Hematopoietic multipotent progenitor cell treated with erythropoietin and hydrocortisone succinate and interleukin-3 and kit ligand, for 15 days (in vitro differentiated cells): ENCODE measurements around the gene SLCO3A1.

Experiments used
- DNase-seq: peaks from one replicate; pipeline ENCODE4 v3.0.0-alpha.2; 2015; ENCODE audit warnings: low spot score

The SLCO3A1 gene

DNA sequence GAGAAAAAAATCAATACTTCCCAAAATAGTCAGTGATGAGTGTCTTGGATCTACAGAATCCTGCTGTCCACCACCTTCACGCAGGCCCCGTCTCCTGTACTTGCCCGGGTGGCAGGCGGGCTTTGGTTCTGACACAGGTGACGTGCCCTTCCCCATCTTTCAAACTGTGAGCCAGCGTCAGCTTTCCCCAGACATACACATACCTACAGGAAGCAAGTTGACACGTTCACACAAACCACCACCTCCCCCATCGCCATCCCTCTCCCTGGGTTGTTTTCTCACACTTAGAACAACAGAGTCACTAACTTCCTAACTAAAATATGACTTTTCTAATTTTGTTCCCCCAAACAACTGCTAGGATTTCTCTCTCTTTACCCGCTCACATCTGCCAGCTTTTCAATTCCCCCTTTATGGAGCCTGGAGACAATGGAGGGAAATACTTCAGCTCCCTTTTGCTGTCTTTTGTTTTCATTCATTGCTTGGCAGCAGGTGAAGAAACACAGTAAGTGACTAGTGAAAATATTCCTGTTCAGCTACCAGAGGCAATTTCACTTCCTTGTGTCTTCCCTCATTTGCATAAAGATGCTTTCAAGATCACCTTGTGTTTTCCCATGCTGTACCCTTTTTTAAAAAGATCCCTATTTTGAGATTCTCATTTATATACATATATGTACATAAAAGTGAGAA is 248.3 kb downstream of the SLCO3A1 start:
- DNase-seq, result no peak

DNA sequence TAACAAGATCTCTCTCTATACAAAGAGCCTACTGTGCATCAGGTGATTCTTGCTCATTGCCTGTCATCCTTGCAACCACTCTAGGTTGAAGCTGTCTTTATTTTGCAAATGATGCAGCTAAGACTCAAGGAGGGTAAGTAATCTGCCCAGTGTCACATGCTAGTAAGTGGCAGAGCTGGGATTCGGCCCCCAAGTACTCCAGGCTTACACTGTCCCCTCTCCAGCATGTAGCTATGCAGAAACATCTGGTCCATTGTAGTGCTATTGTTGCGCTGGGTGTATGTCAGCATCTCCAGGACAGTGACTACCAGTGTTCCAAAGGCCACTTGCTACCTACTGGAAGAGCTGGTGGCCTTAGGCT is 248.9 kb downstream of the SLCO3A1 start:
- DNase-seq, result no peak

DNA sequence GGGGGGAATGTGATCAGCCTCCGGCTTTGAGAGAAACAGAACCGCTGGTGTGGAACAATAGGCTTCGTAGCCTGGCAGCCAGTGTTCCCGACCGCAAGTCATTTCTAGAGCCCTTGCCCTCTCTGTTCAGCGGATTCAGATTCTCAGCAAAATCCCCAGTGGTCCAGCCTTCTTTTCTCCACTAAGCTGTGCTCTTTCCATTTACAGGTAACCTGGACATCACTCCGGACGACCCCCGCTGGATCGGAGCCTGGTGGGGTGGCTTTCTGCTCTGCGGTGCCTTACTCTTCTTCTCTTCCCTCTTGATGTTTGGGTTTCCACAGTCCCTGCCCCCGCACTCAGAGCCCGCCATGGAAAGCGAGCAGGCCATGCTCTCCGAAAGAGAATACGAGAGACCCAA is 250.6 kb downstream of the SLCO3A1 start:
- DNase-seq, result no peak

DNA sequence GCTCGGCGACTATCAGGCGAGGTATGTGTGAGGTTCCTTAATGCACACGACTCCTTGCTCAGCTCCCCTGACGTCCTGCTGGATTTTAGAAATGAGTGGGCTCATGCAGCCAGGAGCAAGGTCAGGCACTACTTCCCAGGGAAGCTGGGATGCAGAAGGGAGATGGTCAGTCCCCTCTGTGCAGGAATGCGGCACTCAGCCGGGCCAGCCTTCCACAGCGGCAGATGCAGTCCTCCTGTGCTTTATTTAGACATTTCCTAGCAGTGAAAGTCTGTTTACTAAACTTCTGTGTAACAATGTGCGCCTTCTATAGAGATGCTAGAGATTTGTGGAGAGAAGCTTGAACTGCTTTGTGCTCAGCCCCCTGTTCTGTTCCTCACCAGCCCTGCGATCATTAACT is 252.1 kb downstream of the SLCO3A1 start:
- DNase-seq, result no peak

DNA sequence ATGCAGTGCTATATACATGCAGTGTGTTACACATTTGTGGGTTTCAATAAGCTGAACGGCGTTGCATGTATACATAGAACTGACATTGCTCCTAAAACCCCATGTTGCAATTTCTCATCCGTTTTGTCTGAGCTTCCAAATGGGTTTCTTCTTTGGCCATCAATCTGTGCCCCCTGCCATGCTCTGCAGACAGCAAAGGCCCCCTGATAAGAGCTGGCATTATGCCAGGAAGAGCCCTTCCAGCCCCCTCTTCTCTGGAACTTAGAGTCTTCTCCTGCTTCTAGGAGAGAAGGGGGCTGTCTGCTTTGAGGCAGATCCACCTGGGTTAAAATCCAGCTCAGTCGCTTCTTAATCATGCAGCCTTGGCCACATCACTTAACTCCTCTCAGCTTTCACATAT is 254.0 kb downstream of the SLCO3A1 start:
- no peak for DNase-seq

DNA sequence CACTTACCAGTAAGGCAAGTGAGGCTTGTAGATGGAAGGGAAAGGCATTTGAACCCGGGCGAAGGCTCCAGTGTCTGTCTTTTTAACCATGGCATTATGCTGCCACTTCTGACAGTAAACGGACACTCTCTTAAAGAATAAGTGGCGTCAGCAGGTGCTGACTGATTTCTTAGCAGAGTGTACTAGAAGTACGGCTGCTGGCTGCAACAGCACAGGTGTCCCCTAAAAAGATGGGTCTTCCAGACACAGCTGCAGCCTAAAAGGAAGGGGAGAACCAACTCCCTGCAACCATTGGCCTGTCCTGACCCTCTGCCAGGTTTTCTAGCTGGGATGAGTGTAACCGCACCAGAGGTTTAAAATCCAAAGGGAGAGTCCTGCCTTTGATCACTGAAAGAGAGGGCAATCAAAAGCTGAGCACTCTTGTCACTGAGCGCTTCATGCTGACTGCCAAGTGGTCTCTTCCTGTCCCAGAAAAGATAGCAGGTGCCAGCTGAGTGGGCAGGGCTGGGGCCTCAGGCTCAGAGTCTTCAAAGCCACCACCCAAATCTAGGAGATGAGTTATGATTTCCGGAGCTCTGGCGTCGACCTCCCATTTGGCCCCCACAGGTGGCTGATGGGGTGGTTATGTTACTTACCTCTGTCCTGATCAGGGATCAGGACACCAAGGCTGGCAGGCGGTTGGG is 255.8 kb downstream of the SLCO3A1 start:
- no peak for DNase-seq

DNA sequence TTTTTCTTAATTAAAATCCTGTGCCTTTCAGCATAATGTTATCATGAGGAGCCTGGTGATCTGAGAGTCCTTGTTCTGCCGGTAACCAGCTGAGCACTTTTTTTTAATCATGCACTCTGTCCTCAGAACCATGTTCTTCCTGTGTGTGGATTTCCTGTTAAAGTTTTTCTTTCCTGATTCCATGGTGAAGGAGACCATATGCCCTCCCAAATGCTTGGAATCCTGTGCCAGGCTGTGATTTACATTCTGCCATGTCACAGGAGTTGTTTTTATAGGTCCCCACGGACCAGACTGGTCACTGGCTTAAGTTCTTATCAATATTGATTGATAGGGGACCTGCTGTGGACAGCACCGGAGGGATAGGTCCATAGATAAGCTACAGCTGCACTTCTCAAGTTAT is 257.8 kb downstream of the SLCO3A1 start:
- no peak for DNase-seq

DNA sequence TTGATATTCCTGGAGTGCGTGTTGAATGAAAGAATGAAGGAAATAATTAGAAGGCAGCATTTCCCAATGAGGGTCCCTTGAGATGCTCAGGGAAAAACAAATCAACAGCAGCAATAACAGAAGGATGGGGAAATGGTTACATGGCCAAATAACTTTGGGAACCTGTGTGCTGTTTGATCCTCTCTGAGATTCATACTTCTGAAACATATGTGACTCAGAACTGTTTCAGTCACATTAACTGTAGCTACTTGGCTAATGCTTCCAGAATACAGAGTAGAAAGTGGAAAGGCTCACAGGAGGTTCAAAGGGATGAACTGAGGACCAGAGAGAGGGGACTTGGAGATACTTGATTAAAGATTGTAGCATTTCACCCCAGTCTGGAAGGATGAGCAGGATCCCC is 258.2 kb downstream of the SLCO3A1 start:
- no peak for DNase-seq

DNA sequence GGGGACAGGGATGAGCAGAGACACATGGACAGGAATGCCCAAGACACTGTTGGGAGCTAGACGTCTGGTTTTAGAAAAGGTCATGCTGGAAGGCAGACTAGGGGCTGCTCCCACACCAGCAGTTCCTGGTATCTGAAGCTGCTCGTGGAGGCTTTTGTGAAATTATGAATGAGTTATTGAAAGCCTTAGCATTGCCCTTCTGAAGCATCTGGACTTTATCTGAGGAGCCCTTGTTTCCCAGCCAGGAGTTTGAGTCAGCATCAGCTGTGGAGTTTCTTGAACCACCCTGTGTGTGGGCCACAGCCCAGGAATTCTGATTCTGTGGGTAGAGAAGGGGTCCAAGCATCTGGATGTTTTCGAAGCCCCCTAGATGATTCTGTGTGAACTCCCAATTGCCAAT is 258.7 kb downstream of the SLCO3A1 start:
- no peak for DNase-seq

DNA sequence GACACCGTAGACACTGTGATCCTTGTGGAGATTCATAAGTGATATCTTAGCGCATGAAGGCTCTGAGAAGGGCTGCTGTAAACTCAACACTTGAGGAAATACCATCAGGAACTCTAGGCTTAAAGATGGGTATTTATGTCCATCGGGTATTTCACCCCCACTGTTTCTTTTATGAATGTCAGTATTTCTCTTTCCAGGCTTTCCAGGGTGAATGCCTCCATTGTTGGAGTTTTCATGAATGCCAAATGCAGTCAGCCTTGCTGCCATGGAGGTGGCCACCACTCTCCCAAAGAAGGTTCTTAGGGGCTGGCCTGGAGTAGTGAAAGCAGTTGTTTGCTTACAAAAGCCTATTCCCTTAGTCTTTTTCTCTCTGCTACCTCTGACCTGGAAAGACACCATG is 259.2 kb downstream of the SLCO3A1 start:
- no peak for DNase-seq

DNA sequence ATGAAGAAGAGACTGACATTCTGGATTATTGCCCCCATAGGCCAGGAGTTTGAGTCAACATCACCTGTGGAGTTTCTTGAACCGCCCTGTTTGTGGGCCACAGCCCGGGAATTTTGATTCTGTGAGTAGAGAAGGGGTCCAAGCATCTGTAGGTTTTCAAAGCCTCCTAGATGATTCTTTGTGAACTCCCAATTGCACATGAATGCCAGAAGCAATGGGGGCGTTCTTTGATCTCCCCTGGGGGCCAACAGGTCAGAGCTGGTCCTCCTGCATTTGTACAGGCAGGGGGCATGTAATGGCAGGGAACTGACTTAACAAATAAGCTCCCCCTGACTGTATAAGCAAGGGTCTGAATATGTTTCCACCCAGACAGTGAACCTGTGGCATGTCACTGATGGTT is 260.3 kb downstream of the SLCO3A1 start:
- no peak for DNase-seq

DNA sequence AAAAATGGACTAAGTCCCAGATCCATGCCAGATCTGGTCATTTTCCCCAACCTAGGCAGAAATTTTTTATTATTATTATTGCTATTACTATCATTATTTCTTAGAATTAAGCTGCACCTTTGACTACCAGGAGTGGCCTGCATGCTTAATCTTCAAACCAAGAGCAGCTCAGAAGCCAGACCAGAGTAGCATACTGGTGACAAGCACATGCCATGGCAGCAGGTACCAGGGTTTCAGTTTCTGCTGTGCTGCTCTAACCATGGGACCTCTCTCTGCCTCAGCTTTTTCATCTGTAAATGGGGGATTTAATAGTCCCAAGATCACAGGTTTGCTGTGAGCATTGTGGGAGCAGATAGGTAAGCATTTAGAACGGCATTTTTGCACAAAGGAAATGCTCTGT is 262.3 kb downstream of the SLCO3A1 start:
- DNase-seq, result no peak

DNA sequence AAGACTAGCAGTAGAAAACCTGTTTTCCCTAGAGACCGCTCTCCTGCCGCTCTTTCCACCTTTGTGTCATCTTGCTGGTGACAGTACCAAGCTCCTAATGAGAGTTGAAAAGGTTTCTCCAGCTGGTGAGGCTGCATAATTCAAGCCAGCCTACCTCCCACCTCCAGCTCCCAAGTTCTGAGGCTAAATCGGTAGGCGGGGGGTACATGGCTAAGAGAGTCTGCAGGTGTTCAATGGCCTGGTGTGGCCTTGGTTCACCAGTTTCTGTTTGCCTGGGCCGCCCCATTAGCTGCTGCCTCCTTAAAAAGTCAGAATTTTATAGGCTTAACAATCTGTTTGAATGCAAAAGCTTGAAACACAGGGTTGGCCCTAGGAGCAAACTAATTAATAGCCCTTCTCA is 262.8 kb downstream of the SLCO3A1 start:
- DNase-seq, result no peak

DNA sequence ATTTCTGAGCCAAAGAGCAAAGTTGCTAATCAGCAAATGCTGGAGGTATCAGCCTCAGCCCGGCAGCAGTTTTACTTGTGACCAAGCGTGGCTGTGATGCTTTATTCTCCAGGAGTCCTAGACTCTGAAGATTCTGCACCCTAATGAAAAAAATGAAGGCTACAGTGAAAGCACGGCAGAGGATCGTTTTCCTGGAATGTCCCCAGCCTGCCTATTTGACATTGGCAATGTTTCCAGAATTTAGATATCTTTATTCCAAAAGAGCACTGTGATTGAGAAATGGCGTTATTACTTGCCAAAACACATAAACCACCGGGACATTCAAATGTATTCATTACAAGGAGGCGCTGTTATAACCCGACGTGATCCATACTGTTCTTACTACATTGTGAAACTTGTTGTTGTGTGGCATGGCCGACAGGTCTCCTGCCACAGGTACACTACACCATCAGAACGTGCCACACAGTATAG is 263.8 kb downstream of the SLCO3A1 start:
- no peak for DNase-seq

DNA sequence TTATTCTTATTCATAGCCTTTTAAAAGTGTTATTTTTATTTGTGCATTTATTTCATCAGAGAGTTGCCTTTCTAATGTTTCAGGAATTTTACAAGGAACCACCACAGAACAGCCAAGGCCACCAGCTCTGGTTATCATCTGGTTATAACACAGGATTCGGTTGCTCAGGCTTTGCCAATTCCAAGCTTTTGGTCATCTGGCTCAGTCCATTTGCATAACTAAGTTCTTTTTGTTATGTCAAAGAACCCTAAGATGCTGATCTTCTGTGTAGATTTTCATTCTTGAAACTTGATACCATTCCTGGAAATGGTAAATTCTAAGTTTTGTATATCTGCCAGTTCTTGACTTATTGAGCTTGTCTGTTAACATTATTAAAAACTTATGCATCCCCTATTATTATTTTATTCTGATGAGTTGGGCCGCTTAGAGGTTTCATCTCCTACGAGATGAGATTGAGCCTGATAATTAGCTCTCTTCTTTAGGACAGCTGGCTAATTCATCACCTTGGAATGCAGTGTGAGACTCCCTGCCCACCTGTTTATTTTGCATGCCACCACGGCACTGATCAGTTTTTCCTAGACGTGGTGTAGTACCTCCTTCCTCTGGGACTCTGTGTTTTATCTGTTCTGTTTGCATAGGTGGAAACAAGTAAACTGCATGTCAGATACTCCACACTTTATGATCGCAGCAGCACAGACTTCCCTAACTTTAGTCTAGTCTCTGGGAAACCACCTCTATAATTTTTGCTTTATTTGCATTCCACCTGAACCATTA is 264.8 kb downstream of the SLCO3A1 start:
- no peak for DNase-seq

DNA sequence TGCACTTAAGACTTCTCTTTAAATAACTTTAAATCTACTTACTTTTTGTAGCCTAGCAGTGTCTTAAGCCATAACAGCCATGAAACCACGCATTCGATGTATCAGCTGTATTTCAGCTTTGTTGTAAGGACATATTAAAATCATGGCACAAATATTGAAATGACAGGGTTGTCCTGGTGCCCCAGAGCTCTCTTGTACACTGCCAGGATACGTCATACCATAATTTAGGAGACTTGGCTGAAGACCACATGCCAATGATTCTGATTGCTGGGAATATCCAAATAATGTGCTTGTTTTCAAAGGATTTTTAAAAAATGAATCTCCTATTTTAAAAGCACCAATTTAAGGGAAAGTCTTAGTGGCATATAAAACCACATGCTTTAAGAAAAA is 265.4 kb downstream of the SLCO3A1 start:
- no peak for DNase-seq

DNA sequence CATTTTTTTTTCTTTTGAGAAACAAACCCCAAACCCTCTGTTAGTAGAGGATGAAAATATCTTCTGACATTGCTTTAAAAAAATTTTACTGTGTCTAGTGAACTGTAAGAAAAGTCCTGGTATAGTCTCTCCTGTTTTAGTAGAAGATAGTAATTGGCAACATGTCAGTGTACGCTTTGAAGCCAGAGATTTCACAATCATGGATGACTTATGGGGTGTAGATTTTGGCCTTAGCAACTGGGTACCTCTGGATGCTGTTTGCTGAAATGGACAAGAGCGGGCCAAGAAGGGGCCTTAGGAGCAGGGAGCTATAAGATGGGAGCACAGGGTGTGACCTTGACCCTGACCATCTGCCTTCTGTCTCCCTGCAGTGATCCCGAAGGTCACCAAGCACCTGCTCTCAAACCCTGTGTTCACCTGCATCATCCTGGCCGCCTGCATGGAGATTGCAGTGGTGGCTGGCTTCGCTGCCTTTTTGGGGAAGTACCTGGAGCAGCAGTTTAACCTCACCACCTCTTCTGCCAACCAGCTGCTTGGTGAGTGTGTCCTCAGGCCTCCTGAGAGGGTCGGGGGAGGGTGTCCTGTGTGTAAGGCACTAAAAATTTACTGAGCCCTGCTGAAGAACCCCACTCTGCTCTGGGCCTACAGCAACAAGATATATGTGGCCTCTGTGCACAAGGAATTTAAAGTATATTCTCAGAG is 266.7 kb downstream of the SLCO3A1 start:
- no peak for DNase-seq

DNA sequence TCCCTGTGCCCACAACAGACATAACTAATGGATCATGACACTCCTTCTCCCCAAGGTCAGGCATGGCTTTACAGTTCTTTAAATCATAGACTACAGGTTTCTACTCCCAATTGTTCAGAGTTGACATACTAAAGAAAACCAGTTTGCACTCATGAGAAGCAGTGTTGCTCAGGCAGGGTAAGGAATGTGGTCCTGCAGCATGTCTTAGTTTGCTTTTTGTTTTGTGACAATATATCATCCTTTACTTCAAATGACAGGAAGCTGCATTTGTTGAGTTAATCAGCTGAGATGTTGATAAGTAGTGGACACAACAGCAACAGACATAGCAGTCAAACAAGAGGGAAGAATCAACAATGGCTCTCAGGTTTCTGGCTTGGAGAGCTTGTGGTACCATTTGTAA is 267.5 kb downstream of the SLCO3A1 start:
- no peak for DNase-seq

DNA sequence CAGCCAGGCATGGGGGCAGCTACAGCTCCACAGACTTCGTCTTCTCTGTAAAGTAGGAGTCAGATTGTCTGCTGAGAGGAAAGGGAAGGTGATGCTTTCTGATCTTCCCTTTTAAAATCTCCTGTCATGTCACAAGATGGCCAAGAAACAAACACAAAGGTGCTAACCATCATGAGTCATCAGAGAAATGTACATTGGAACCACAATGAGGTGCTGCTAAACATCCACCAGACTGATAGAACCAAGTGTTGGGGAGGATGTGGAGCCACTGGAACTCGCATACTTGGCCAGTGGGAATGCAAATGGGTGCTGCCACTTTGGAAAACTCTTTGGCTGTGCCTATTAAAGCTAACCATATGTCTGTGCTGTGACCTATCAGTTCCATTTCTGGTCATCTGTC is 268.8 kb downstream of the SLCO3A1 start:
- DNase-seq, result no peak

DNA sequence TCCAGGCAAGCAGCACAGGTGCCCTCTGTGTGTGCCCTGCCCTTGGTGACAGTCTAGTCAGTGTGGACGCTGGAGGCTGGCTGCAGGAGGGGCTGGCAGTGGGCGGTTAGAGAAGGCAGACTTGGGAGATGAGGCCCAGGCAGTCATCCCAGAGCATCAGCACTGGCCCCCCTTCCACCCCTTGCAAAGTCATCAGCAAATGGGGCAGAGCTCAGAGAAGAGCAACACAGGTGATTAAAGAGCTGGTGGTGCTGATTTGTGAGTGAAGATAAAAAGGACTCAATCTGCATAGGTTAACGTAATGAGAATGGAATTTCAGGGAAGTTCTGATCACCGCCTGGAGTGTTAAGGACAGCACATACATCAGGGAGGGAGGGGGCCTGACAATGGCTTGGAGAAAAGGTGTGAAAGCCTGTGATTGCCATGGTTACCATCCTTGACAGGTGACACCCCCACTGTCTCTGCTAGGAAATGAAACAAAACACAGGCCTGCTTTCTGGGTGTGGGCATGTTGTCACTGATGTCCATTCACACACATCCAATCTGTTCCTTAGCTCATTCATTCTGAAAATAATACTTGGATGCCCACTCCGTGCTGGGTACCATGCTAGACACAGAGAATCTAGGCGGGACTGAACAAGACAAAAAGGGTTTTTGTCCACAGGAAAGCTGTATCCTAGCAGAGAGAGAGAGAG is 270.6 kb downstream of the SLCO3A1 start:
- DNase-seq, result no peak

DNA sequence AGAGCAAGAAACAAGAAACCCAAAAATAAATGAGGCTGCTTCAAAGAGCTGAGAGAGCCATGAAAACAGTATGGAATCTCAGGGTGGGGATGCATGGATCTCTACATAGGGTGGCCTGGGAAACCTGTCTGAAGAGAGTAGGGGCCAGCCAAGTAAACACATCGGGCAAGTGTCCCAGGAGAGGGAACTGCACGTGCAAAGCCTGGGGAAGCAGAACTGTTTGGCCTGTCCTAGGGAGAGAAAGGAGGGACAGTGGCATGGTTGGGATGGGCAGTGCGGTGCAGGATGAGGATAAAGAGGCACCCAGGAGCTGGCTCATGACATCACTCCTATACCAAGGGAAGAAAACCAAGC is 271.1 kb downstream of the SLCO3A1 start:
- DNase-seq, result no peak

DNA sequence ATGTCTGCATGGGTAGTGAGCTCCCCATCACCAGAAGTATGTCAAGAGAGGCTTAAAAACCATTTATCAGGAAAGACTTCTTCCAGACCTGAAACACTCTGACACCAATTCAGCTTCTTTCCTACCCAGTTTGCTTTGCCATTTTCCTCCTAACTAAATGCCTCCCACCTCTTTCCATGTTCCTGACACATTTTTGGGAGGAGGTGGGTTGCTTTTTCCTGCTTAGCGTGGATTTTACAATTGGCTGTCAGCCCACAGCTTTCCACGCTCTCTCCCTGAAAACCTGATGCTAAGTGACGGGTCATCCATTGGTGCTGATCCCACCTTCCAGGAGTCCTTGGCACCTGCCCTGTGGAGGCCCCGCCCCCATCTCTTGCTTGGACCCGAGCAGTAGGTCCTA is 275.3 kb downstream of the SLCO3A1 start:
- no peak for DNase-seq
